Measurements from ENCODE around the gene HMBS. TPM values are rescaled to one million over a fixed set of nuclear protein-coding genes. Genes with fewer than 3 reads are reported as not detected.

Gene HMBS
- total RNA-seq, 2 donors from 2014 or later = 7.6 to 16.1 TPM

- peak; percentile 12 for ATAC-seq
- WGBS, 2 donors = 0 to 1% methylated on average over 7 to 51 of the region's 81 CpGs
- peak in 3 of 4 donors; percentile 34 to 49 (median 44) for DNase-seq
- peak overlapping the region; percentile 80 to 87 for H3K4me3 ChIP-seq
- H3K4me1 ChIP-seq = peaks cover 22% of the 10 kb centered on the region
- peak overlapping the region; percentile 79 to 95 (median 92) for H3K27ac ChIP-seq
- H3K27me3 ChIP-seq = no peaks in the 10 kb centered on the region
- H3K36me3 ChIP-seq (replicated peaks in 1 of 2; ENCODE audit: insufficient read depth in 1 of 2, low read depth in 2 of 2) = peaks cover 0 to 12% of the 10 kb centered on the region in 2 donors
- TF ChIP-seq POLR2A (IDR thresholded peaks at IDR 0.05) (no peak), CTCF (IDR thresholded peaks at IDR 0.05) (no peak)
- no peaks in the 10 kb centered on the region for H3K9me3 ChIP-seq
- intact Hi-C loops (cut with DNase I) = no loop called here
Measured at GRCh38 chr11:119093942-119094815, 9.5 kb downstream of the HMBS start.

GRCh38 chr11:119094816-119095065 lies 10.1 kb downstream of the HMBS start:
- ATAC-seq = peak; percentile 78

DNA sequence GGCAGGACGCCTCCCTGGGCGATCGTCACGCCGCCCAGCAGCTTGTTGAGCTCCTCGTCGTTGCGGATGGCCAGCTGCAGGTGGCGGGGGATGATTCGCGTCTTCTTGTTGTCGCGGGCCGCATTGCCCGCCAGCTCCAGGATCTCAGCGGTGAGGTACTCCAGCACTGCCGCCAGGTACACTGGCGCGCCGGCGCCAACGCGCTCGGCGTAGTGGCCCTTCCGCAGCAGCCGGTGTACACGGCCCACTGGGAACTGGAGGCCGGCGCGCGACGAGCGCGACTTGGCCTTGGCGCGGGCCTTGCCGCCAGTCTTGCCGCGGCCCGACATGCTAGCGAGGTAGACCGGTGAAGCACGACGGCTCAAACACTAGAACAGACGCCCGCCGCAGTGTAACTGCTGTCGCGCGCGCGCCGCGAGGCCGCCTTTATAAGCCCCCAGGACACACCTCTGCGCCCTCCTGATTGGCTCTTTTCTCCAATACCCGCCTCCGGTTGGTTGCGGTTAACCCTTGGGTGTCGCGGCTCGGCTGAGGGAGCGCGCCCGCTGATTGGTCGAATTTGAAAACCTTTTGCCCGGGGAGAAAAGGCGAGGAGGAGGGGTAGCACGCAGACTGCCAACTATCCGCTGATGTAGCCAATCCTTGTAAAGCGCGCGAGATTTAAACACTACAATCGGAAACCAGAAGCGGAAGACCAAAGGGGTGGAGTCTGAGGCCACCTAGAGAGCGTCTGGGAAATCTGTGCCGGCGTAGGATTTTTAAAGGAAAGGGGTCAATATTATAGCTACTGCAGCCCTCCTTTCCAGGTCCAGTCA lies 10.6 kb downstream of the HMBS start:
- ATAC-seq = peak; percentile 94
- peak overlapping the region; percentile 80 to 87 for H3K4me3 ChIP-seq
- 0% methylated on average over 13 to 79 of the region's 79 CpGs for WGBS, 2 donors

More at GRCh38 chr11:119094816-119095065, 10.1 kb downstream of the HMBS start:
- 0% methylated on average over 8 of the region's 19 CpGs; no CpG with 5 or more reads in 1 of the 2 donors for WGBS, 2 donors
- Histone ChIP-seq H3K4me1 (peaks cover 22% of the 10 kb centered on the region), H3K27me3 (no peaks in the 10 kb centered on the region), H3K4me3 (peak overlapping the region; percentile 80 to 87), H3K27ac (peak overlapping the region; percentile 79 to 95 (median 92)), H3K9me3 (no peaks in the 10 kb centered on the region), H3K36me3 (replicated peaks in 1 of 2; ENCODE audit: insufficient read depth in 1 of 2, low read depth in 2 of 2) (peaks cover 0 to 12% of the 10 kb centered on the region in 2 donors)
- TF ChIP-seq POLR2A (IDR thresholded peaks at IDR 0.05) = no peak
- peak; percentile 72 to 87 (median 80) for TF ChIP-seq CTCF (IDR thresholded peaks at IDR 0.05)
- intact Hi-C loops (cut with DNase I) = no loop called here
- peak; percentile 89 to 92 (median 92) for DNase-seq

GRCh38 chr11:119099711-119100110 lies 15.0 kb downstream of the HMBS start:
- Histone ChIP-seq H3K4me3 (no peak overlapping the region), H3K36me3 (replicated peaks in 1 of 2; ENCODE audit: insufficient read depth in 1 of 2, low read depth in 2 of 2) (peaks cover 0 to 12% of the 10 kb centered on the region in 2 donors), H3K27me3 (no peaks in the 10 kb centered on the region), H3K9me3 (no peaks in the 10 kb centered on the region), H3K4me1 (peaks cover 28% of the 10 kb centered on the region), H3K27ac (no peak overlapping the region)
- no peak for TF ChIP-seq CTCF (IDR thresholded peaks at IDR 0.05)
- no peak for TF ChIP-seq POLR2A (IDR thresholded peaks at IDR 0.05)
- DNase-seq (no peak), ATAC-seq (no peak)
- whole genome bisulfite sequencing, 2 donors = 70 to 76% methylated on average over 6 of the region's 6 CpGs
- intact Hi-C loops (cut with DNase I) = no loop called here

More for the DNA sequence above, 10.6 kb downstream of the HMBS start:
- Histone ChIP-seq H3K4me1 (peaks cover 28% of the 10 kb centered on the region), H3K27ac (peak overlapping the region; percentile 79 to 95 (median 92)), H3K9me3 (no peaks in the 10 kb centered on the region), H3K36me3 (replicated peaks in 1 of 2; ENCODE audit: insufficient read depth in 1 of 2, low read depth in 2 of 2) (peaks cover 0 to 12% of the 10 kb centered on the region in 2 donors), H3K27me3 (no peaks in the 10 kb centered on the region)
- peak; percentile 99 to 100 (median 100) for DNase-seq
- TF ChIP-seq POLR2A (IDR thresholded peaks at IDR 0.05) = peak; percentile 99 to 100 (median 99)
- peak in 4 of 7 experiments; percentile 7 to 39 (median 32) for TF ChIP-seq CTCF (IDR thresholded peaks at IDR 0.05)
- intact Hi-C loops (cut with DNase I) = no loop called here

Measured in body of pancreas (tissue), 4 donors.